AG20443 (cell line): ENCODE data around the gene GSTK1.
"Not testable (repeated sequence)": the region's sequence is repeated elsewhere in the genome, so short reads cannot be mapped to it uniquely, and the experiment has no call there.

Experiments used
- DNase-seq: peaks from one replicate; pipeline ENCODE4 v3.0.0; 2012; ENCODE audit warnings: low spot score, mixed read lengths

GSTK1 gene

GRCh38 chr7:143263266-143264195 lies at the start of gene GSTK1:
Gene GSTK1, plus strand, starts transcription at chr7:143263441. Its CDS starts 73 bp downstream, at chr7:143263514.
- peak; percentile 96 for DNase-seq

- DNase-seq, result not testable (repeated sequence)
These were observed 49.8 kb upstream of the GSTK1 start for GRCh38 chr7:143213478-143213877.

DNA sequence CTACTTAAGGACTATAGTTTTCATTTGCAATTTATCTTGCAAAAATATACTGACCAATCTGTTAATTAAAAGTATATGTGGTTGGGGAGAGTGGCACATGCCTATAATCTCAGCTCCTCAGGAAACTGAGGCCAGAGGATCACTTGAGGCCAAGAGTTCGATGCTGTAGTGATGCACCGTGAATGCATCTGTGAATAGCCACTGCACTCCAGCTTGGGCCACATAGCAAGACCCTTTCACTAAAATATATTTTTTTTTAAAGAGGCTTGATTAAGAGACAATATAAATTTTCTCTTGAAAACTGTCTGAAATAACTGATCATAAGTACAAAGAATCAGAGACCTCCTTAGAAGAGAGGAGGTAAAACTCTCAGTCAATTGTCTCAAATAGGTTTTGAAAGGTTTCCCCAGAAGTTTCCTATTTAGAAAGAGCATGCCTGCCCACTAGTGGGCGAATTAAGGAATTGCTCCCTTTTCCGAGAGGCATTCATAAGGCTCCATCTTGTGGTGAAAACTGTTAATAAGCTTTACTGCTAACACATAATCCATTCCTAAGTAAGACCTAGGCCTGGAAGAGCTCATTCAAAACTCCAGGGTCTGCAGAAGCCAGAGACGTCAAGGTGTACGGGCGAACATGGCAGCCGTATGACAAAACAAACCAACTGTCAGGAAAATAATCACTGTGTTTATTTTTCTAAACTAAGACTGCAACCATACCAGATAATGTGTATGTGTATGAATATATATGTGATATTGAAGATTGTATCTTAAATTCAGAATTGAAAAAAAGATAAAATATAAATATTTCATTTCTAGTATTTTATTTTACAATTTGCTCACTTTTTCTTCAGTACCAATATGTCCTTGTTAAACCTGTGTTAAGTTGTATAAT lies 48.2 kb upstream of the GSTK1 start:
- peak; percentile 79 for DNase-seq

DNA sequence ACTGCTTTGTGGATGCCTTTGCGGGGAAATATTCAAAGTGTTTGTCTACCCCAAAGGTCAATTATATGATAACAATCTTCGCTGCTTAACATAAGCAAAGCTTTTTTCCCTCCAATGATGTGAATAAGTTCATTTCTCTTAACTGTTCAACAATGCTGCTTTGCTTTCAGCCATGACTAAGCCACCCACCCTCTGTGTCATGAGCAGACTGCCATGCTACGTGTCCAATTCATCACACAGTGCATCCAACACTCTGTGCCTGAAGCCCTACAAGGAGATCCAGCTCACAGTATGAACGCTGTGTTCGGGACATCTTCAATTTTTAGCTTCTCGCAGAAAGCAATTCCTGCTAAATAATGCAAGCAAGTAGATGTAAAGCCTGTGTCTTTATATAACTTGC lies 47.1 kb upstream of the GSTK1 start:
- peak; percentile 64 for DNase-seq

DNA sequence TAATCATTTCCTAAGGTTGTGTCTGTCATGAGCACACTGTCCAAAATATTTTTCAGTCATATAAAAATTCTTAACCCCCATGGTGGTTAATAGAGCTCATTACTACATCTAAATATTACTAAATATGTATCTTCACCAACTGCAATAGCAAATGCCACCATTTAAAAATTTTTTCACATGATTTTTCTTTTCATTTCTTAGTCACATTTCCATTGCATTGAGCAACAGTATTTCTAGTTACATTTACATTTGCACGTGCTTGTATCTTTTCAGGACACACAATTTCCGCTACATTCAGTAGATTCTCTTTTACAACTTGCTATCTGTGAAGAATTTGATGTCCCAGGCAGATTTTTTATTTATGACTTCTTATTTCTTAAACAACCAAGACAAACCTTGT lies 46.6 kb upstream of the GSTK1 start:
- DNase-seq, result no peak

GRCh38 chr7:143217806-143218205 lies 45.4 kb upstream of the GSTK1 start:
- DNase-seq, result no peak

GRCh38 chr7:143221286-143221685 lies 42.0 kb upstream of the GSTK1 start:
- no peak for DNase-seq

- no peak for DNase-seq
These were observed 41.5 kb upstream of the GSTK1 start, which contains the start of gene TAS2R40 for GRCh38 chr7:143221737-143222136. Gene TAS2R40, plus strand, starts transcription at chr7:143222037. Its CDS starts 42 bp downstream, at chr7:143222079.

DNA sequence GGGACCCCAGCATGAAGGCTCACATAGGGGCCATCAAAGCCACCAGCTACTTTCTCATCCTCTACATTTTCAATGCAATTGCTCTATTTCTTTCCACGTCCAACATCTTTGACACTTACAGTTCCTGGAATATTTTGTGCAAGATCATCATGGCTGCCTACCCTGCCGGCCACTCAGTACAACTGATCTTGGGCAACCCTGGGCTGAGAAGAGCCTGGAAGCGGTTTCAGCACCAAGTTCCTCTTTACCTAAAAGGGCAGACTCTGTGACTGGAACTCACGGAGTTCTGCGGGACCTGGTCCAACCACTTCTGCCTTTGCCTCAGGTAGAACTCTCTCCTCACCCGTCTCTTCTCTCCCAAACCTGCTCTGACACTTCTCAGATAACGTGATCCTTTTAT lies 40.5 kb upstream of the GSTK1 start:
- no peak for DNase-seq

- DNase-seq, result no peak
These were observed 39.5 kb upstream of the GSTK1 start for GRCh38 chr7:143223784-143224183.

DNA sequence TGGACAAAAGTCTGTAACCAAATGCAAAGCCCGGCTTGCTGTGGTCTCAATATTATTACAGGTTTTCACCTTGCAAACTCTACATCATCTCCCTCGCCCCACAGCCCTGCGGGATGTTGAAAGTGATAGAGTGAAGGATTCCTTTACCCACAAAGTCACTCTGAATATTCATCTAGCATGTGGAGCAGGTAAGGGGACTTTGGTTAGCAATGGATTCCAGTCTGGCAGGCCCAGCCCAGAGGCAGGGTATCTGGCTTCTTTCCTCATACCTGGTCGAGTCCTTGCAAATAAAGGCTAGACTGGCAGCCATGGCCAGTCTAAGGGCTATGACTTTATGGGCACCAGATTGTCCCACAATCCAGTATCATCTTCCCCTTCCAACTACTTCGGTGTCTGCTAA lies 38.2 kb upstream of the GSTK1 start:
- DNase-seq, result no peak

DNA sequence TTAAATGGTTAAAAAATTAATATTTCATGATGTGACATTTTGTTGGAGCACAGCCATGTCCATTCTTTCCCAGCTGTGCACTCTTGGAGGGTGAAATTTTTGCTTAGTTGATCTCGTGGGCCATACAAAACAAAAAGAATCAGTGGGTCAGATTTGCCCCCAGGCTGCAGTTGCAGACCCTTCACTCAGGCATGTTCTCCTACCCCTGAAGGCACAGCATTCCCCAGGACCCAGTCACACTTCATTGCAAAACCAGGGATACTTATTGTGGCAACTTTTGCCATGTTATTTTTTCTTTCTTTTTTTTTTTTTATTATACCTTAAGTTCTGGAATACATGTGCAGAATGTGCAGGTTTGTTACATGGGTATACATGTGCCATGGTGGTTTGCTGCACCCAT lies 35.4 kb upstream of the GSTK1 start:
- peak; percentile 47 for DNase-seq

DNA sequence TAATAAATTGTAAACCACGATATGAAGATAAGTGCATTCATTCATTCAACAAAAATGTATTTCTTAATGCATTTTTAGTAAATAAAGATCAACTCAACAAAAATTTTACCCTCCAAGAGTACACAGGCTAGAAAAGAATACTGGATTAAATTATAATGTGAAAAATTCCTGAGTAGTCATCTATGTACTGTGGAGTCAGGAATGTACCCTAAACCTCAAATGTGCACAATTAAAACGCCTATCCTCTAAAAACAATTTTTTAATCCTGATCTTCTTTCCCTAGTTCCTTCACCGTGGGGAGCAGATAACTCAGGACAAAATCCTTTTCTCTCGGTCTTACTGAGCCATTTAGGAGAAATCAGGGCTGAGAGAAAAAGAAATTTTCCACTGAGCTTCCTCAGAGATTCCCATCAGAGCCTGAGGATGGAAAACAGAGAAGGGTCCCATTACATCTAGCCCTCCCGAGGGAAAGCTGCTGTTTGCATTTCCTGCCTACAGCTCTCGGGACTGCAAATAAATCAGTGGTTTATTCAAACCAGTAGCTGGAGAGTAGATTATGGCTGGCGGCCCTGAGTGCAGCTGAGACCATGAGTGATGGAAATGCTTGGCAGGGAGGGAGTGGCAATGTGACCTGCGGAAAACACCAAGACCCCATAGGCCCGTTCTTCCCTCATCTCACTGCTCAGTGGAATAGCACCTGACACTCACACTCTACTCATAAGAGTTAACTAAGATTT lies 34.0 kb upstream of the GSTK1 start:
- no peak for DNase-seq

DNA sequence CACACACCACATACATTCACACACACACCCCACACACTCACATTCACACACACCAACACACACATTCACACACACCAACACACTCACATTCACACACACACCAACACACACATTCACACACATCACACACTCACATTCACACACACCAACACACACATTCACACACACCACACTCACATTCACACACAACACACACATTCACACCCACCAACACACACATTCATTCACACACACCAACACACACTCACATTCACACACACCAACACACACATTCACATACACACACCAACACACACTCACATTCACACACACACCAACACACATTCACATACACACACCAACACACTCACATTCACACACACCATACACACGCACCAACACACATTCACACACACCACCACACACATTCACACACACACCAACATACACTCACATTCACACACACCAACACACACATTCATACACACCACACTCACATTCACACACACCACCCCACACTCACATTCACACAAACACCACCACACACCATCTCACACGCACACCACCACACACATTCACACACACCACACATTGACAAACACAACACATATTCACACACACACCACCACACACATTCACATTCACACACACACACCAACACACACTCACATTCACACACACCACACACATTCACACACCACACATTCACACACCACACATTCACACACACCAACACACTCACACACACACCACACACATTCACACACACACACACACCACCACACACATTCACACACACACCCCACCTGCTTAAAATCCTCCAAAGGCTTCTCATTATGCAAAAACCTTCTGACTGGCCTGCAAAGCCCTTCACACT lies 32.4 kb upstream of the GSTK1 start:
- no peak for DNase-seq

- DNase-seq, result no peak
These were observed 29.3 kb upstream of the GSTK1 start for GRCh38 chr7:143233816-143234532.

DNA sequence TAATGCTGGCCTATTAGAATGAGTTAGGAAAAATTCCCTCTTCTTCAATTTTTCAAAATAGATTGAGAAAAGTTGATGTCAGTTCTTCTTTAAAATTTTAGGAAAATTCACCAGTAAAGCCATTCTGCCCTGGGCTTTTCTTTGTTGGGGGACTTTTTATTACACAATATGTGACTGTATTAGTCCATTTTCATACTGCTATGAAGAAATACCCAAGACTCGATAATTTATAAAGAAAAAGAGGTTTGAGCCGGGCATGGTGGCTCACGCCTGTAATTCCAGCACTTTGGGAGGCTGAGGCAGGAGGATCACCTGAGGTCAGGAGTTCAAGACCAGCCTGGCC lies 28.7 kb upstream of the GSTK1 start:
- DNase-seq, result no peak

DNA sequence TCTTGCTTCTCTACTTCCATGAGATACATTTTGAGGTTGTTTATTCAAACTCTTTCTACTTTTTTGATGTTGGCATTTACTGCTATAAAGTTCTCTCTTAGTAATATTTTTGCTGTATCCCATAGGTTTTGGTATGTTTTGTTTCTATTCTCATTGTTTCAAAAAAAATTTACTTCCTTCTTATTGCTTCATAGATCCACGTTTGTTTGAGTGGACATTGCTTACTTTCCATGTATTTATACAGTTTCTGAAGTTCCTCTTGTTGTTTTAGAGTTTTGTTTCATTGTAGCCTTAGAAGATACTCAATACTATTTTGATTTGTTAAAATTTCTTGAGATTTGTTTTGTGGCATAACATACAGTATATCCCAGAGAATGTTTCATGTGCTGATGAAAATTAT lies 27.7 kb upstream of the GSTK1 start:
- no peak for DNase-seq

- DNase-seq, result no peak
These were observed 26.7 kb upstream of the GSTK1 start for GRCh38 chr7:143236408-143236990.

DNA sequence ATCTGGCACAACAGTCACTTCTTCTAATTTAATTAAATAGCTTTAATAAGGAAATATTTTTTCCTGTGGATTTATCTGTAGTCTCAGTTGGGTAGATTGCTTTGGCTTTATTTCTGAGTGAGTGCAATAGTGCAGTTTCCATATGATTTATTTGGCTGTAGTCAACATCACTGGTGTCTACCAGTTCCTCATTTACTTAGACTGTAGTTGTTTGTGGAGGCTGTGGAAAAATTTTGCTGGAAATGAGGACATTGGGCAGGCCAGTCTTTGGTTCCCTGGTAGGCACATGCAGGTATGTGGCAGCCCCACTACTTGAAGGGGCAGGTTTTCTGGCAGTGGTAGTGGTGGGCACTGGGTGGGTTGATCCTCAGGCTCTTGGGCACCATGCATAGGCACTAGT lies 25.9 kb upstream of the GSTK1 start:
- DNase-seq, result no peak

GRCh38 chr7:143238289-143238980 lies 24.8 kb upstream of the GSTK1 start:
- DNase-seq, result no peak
